ENCODE measurements around the gene RPL7L1. TPM values are rescaled to one million over a fixed set of nuclear protein-coding genes. Genes with fewer than 3 reads are reported as not detected.
"Not testable (repeated sequence)": the region's sequence is repeated elsewhere in the genome, so short reads cannot be mapped to it uniquely, and the experiment has no call there.

RPL7L1 gene
- total and polyA plus RNA-seq, 7 experiments from 2014 or later: 65.6 to 91.7 (median 78.1) TPM

DNA sequence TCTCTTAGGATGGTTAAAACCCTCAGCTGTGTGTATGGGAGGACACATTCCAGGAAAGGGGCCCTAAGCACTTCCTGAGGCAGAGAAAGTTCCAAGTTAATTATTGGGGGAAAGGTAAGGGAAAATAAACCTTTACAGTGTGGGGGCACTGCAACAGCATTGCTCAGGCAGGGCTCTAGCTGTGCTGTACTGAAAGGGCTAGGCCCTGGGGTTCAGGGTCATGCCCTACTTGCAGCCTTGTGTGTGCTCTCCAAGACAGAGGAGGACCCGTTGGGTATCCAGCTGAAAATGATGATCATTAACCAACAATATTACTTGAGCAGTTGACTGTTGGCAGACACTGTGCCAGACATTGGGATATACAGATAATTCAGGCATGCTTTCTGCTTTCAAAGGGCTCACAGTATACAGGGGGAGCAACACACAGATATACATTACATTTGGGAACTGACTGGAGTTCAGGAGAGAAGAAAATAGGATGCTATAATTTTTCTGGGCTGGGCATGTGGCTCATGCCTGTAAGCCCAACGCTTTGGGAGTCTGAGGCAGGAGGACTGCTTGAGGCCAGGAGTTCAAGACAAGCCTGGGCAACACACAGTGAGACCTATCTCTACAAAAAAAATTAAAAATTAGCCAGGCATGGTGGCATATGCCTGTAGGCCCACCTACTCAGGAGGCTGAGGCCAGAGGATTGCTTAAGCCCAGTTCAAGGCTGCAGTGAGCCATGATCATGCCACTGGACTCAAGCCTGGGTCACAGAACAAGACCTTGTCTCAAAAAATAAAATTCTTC is 9.1 kb upstream of the RPL7L1 start:
- H3K36me3 ChIP-seq (ENCODE audit: control insufficient read depth in 2 of 3, insufficient read depth in 3 of 3, low read length in 3 of 3): peaks cover 0 to 27% (median 6%) of the 10 kb centered on the region in 3 experiments
- no peak overlapping the region for H3K27ac ChIP-seq (ENCODE audit: low read depth, low read length)
- peaks cover 0 to 3% (median 0%) of the 10 kb centered on the region in 7 donors for H3K4me1 Mint-ChIP-seq
- H3K27ac Mint-ChIP-seq: peak overlapping the region in 5 of 9 donors; percentile 14 to 66 (median 48)
- no peaks in the 10 kb centered on the region for H3K27me3 Mint-ChIP-seq
- H3K27me3 ChIP-seq (ENCODE audit: control insufficient read depth in 2 of 2, insufficient read depth in 2 of 2, low read length in 2 of 2): no peaks in the 10 kb centered on the region
- ChIA-PET POLR2A (interaction anchor here (0.6 to 2.9 kb wide), 3 partner anchors 9 to 604 kb away, joined by 3 to 7 read pairs (median 5); partner anchors contain the start of gene RPL7L1), CTCF (no interaction called here)
- no peaks in the 10 kb centered on the region for H3K9me3 ChIP-seq (ENCODE audit: control insufficient read depth in 2 of 3, low read length in 3 of 3)
- H3K4me3 ChIP-seq (ENCODE audit: low read length): no peak overlapping the region
- ATAC-seq (no peak), DNase-seq (no peak)
- no peaks in the 10 kb centered on the region for H3K9me3 Mint-ChIP-seq
- intact Hi-C loops (cut with micrococcal nuclease): no loop called here
- no peak overlapping the region for H3K4me3 Mint-ChIP-seq
- peaks cover 0 to 19% (median 6%) of the 10 kb centered on the region in 5 donors for H3K36me3 Mint-ChIP-seq
- no peaks in the 10 kb centered on the region for H3K4me1 ChIP-seq (ENCODE audit: control insufficient read depth in 2 of 2, insufficient read depth in 2 of 2, low read length in 2 of 2)

DNA sequence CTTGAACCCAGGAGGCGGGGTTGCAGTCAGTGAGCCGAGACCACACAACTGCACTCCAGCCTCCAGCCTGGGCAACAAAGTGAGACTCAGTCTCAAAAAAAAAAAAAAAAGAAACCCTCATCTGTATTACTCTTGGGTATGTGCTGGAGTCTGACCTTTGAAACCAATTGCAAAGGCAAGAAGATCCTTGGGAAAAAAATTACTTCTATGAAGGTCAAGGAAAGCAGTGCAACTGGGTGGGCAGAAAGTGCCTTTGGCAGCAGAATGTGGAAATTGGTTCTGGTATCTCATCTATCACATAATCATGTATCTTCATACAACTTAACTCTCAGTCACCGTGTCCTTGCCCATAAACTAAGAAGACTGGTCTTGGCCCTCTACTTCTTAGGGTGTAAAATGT is 7.7 kb upstream of the RPL7L1 start:
- ATAC-seq (no peak), DNase-seq (no peak)
- Mint-ChIP-seq H3K27ac (peak overlapping the region in 3 of 9 donors; percentile 5 to 66 (median 63)), H3K27me3 (no peaks in the 10 kb centered on the region), H3K4me1 (peaks cover 0 to 3% (median 0%) of the 10 kb centered on the region in 7 donors), H3K36me3 (peaks cover 0 to 11% (median 4%) of the 10 kb centered on the region in 5 donors), H3K4me3 (no peak overlapping the region), H3K9me3 (no peaks in the 10 kb centered on the region)
- Histone ChIP-seq H3K4me1 (ENCODE audit: control insufficient read depth in 2 of 2, insufficient read depth in 2 of 2, low read length in 2 of 2) (no peaks in the 10 kb centered on the region), H3K36me3 (ENCODE audit: control insufficient read depth in 2 of 3, insufficient read depth in 3 of 3, low read length in 3 of 3) (peaks cover 0 to 16% (median 3%) of the 10 kb centered on the region in 3 experiments), H3K27ac (ENCODE audit: low read depth, low read length) (no peak overlapping the region), H3K4me3 (ENCODE audit: low read length) (no peak overlapping the region), H3K9me3 (ENCODE audit: control insufficient read depth in 2 of 3, low read length in 3 of 3) (no peaks in the 10 kb centered on the region), H3K27me3 (ENCODE audit: control insufficient read depth in 2 of 2, insufficient read depth in 2 of 2, low read length in 2 of 2) (no peaks in the 10 kb centered on the region)
- ChIA-PET POLR2A (interaction anchor here (0.7 to 2.9 kb wide), 2 partner anchors 8 to 119 kb away, joined by 4 to 7 read pairs; partner anchors contain the start of gene RPL7L1), CTCF (no interaction called here)
- intact Hi-C loops (cut with micrococcal nuclease): no loop called here

DNA sequence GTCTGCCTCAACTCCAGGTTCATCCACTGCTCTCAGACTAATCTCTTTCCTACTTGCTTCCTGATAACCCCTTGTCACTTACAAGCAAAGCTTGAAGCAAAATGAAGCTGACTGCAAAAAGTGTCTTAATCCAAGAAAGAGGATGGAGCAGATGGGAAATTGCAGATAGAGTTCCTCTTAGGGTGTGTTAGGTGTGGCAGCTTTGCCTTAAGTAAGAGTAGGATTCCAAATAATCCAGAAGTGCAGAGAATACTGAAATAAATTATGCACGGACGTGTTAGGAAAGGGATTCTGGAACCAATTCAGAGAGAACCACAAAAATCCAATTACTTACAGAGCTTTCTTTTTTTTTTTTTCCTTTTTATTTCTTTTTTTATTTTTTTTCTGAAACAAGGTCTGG is 6.1 kb upstream of the RPL7L1 start:
- Histone ChIP-seq H3K4me3 (ENCODE audit: low read length) (no peak overlapping the region), H3K27ac (ENCODE audit: low read depth, low read length) (no peak overlapping the region), H3K27me3 (ENCODE audit: control insufficient read depth in 2 of 2, insufficient read depth in 2 of 2, low read length in 2 of 2) (no peaks in the 10 kb centered on the region), H3K9me3 (ENCODE audit: control insufficient read depth in 2 of 3, low read length in 3 of 3) (no peaks in the 10 kb centered on the region), H3K36me3 (ENCODE audit: control insufficient read depth in 2 of 3, insufficient read depth in 3 of 3, low read length in 3 of 3) (peaks cover 0 to 4% (median 0%) of the 10 kb centered on the region in 3 experiments), H3K4me1 (ENCODE audit: control insufficient read depth in 2 of 2, insufficient read depth in 2 of 2, low read length in 2 of 2) (no peaks in the 10 kb centered on the region)
- Mint-ChIP-seq H3K9me3 (no peaks in the 10 kb centered on the region), H3K27ac (peak overlapping the region in 3 of 9 donors; percentile 4 to 58 (median 27)), H3K36me3 (peaks cover 0 to 2% (median 0%) of the 10 kb centered on the region in 5 donors), H3K4me3 (no peak overlapping the region), H3K4me1 (peaks cover 0 to 4% (median 0%) of the 10 kb centered on the region in 7 donors), H3K27me3 (no peaks in the 10 kb centered on the region)
- ChIA-PET CTCF (interaction anchor here (0.6 to 1.7 kb wide), 3 partner anchors 147 to 930 kb away, joined by 4 to 7 read pairs (median 4); no protein-coding TSS in a partner anchor), POLR2A (interaction anchor here (0.6 to 1.2 kb wide), 4 partner anchors 98 to 826 kb away, joined by 3 to 7 read pairs (median 4); partner anchors contain the start of gene TBCC)
- DNase-seq (no peak), ATAC-seq (no peak)
- intact Hi-C loops (cut with micrococcal nuclease): no loop called here

DNA sequence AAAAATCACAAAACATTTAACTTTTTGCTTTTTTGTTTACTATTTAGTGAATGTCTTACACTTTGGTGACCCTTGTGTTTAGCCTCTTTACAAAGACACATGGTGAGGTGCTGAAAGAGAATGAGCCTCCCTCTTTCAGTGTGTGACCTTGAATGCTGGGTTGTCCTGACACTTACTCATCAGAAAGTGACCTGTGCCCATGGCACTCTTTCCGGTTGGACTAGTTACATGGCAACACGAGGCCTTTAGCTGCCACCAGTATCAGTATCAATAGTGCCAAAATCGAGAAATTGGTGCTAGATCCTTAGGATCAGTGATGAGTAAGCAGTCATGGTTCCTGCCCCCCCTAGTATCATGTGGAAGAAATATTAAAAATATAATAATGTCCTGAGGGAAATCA is 1.7 kb upstream of the RPL7L1 start:
- H3K27ac ChIP-seq (ENCODE audit: low read depth, low read length): no peak overlapping the region
- DNase-seq (peak in 1 of 9 donors; percentile 13), ATAC-seq (no peak)
- Mint-ChIP-seq H3K27me3 (no peaks in the 10 kb centered on the region), H3K4me3 (peak overlapping the region in 6 of 10 donors; percentile 14 to 64 (median 27)), H3K36me3 (peaks cover 0 to 3% (median 0%) of the 10 kb centered on the region in 5 donors), H3K27ac (peak overlapping the region in 7 of 9 donors; percentile 8 to 77 (median 52)), H3K9me3 (no peaks in the 10 kb centered on the region), H3K4me1 (peaks cover 0 to 27% (median 16%) of the 10 kb centered on the region in 7 donors)
- no peaks in the 10 kb centered on the region for H3K9me3 ChIP-seq (ENCODE audit: control insufficient read depth in 2 of 3, low read length in 3 of 3)
- no peak overlapping the region for H3K4me3 ChIP-seq (ENCODE audit: low read length)
- ChIA-PET POLR2A (interaction anchor here (0.6 to 6.3 kb wide), 13 partner anchors 13 to 1053 kb away, joined by 3 to 101 read pairs (median 7); partner anchors contain the start of gene BICRAL), CTCF (interaction anchor here (0.8 to 5.3 kb wide), 3 partner anchors 133 to 220 kb away, joined by 3 to 50 read pairs (median 3); no protein-coding TSS in a partner anchor)
- intact Hi-C loops (cut with micrococcal nuclease): loop anchor here (1.0 to 5.0 kb wide), 4 partner anchors 151 to 425 kb away; partner anchors contain the start of gene TRERF1 (in 1 of the 2)
- H3K4me1 ChIP-seq (ENCODE audit: control insufficient read depth in 2 of 2, insufficient read depth in 2 of 2, low read length in 2 of 2): peaks cover 5 to 7% of the 10 kb centered on the region in 2 donors
- H3K36me3 ChIP-seq (ENCODE audit: control insufficient read depth in 2 of 3, insufficient read depth in 3 of 3, low read length in 3 of 3): peaks cover 0 to 9% (median 0%) of the 10 kb centered on the region in 3 experiments
- H3K27me3 ChIP-seq (ENCODE audit: control insufficient read depth in 2 of 2, insufficient read depth in 2 of 2, low read length in 2 of 2): no peaks in the 10 kb centered on the region

DNA sequence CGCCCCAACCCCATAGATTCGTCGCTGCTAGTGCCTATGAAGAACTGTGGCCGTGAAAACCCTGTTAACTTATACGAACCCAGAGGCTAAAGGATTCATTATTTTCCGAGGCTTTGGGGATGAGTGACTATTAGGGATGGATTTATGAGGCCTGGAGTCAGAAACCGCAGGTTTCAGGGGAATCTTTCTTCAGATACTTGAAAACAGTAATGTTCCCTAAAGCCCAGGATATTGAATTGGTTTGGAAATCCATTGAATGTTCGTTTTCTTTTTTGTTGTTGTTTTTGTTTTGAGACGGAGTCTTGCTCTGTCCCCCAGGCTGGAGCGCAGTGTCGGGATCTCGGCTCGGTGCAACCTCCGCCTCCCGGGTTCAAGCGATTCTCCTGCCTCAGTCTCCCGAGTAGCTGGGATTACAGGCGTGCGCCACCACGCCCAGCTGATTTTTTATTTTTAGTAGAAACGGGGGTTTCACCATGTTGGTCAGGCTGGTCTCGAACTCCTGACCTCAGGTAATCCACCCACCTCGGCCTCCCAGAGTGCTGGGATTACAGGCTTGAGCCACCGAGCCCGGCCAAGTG is 913 bp downstream of the RPL7L1 start:
- H3K27ac ChIP-seq (ENCODE audit: low read depth, low read length): peak overlapping the region; percentile 89
- ATAC-seq; H3K27me3 Mint-ChIP-seq; DNase-seq; intact Hi-C loops (cut with micrococcal nuclease); H3K9me3 ChIP-seq (ENCODE audit: control insufficient read depth in 2 of 3, low read length in 3 of 3); H3K27me3 ChIP-seq (ENCODE audit: control insufficient read depth in 2 of 2, insufficient read depth in 2 of 2, low read length in 2 of 2); H3K9me3 Mint-ChIP-seq; H3K4me1 ChIP-seq (ENCODE audit: control insufficient read depth in 2 of 2, insufficient read depth in 2 of 2, low read length in 2 of 2): not testable (repeated sequence)
- H3K4me1 Mint-ChIP-seq: peaks cover 7 to 40% (median 29%) of the 10 kb centered on the region in 7 donors
- ChIA-PET POLR2A (interaction anchor here (0.8 to 6.3 kb wide), 25 partner anchors 10 to 1093 kb away, joined by 3 to 101 read pairs (median 7); partner anchors contain the start of genes BICRAL, CNPY3, CUL7 and KLHDC3), CTCF (interaction anchor here (0.8 to 5.3 kb wide), 5 partner anchors 13 to 218 kb away, joined by 3 to 50 read pairs (median 3); no protein-coding TSS in a partner anchor)
- H3K27ac Mint-ChIP-seq: peak overlapping the region; percentile 98 to 100 (median 99)
- H3K36me3 ChIP-seq (ENCODE audit: control insufficient read depth in 2 of 3, insufficient read depth in 3 of 3, low read length in 3 of 3): peaks cover 15 to 35% (median 19%) of the 10 kb centered on the region in 3 experiments
- peak overlapping the region; percentile 93 to 99 (median 96) for H3K4me3 Mint-ChIP-seq
- H3K4me3 ChIP-seq (ENCODE audit: low read length): peak overlapping the region; percentile 82
- H3K36me3 Mint-ChIP-seq: peaks cover 6 to 23% (median 18%) of the 10 kb centered on the region in 5 donors

DNA sequence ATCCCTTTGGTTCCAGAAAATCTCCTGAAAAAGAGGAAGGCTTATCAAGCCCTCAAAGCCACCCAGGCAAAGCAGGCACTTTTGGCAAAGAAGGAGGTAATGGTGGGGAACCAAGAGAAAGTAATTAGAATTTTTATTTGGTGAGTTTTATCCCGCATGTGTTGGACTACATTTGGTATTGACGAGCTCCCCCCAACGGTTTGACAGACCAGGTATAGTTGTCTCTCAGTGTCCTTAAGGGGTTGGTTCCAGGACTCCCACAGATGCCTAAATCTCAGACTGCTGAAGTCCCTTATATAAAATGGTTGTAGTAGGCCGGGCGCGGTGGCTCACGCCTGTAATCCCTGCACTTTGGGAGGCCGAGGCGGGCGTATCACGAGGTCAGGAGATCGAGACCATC is 1.5 kb downstream of the RPL7L1 start:
- ChIA-PET POLR2A (interaction anchor here (0.6 to 6.3 kb wide), 8 partner anchors 10 to 344 kb away, joined by 3 to 101 read pairs (median 6); partner anchors contain the start of genes BICRAL, CNPY3 and TBCC), CTCF (interaction anchor here (1.5 kb wide), 1 partner anchor 20 kb away, joined by 3 read pairs; no protein-coding TSS in a partner anchor)
- peaks cover 20 to 41% (median 23%) of the 10 kb centered on the region in 3 experiments for H3K36me3 ChIP-seq (ENCODE audit: control insufficient read depth in 2 of 3, insufficient read depth in 3 of 3, low read length in 3 of 3)
- peak overlapping the region; percentile 93 to 99 (median 96) for H3K4me3 Mint-ChIP-seq
- peak overlapping the region; percentile 89 for H3K27ac ChIP-seq (ENCODE audit: low read depth, low read length)
- H3K27me3 ChIP-seq (ENCODE audit: control insufficient read depth in 2 of 2, insufficient read depth in 2 of 2, low read length in 2 of 2); H3K9me3 ChIP-seq (ENCODE audit: control insufficient read depth in 2 of 3, low read length in 3 of 3); H3K27me3 Mint-ChIP-seq; ATAC-seq; H3K9me3 Mint-ChIP-seq; intact Hi-C loops (cut with micrococcal nuclease); DNase-seq; H3K4me1 ChIP-seq (ENCODE audit: control insufficient read depth in 2 of 2, insufficient read depth in 2 of 2, low read length in 2 of 2): not testable (repeated sequence)
- peaks cover 7 to 40% (median 29%) of the 10 kb centered on the region in 7 donors for H3K4me1 Mint-ChIP-seq
- H3K4me3 ChIP-seq (ENCODE audit: low read length): peak overlapping the region; percentile 82
- peaks cover 6 to 25% (median 19%) of the 10 kb centered on the region in 5 donors for H3K36me3 Mint-ChIP-seq
- H3K27ac Mint-ChIP-seq: peak overlapping the region; percentile 98 to 100 (median 99)
